Body of pancreas (tissue), 4 donors: ENCODE results near the gene RMDN3.

Experiments used
- POLR2A ChIP-seq, 3 donors: fragments of 450-650 bp; IDR thresholded peaks; one replicate each; pipeline ENCODE4 v1.6.1; 2016; ENCODE audit warnings: antibody characterized with exemption in 3 of 3, mild to moderate bottlenecking in 2 of 3
- TF ChIP-seq, protein P1 (sequence below), 7 experiments: fragments of 450-650 bp in 4 of 7; fragments of 200-600 bp in 3 of 7; sonication (generic) in 3 of 7; IDR thresholded peaks; one replicate each; pipeline ENCODE4 v1.5.1; 2016 to 2019; ENCODE audit warnings: antibody characterized with exemption in 7 of 7

- no peak for TF ChIP-seq POLR2A (IDR thresholded peaks at IDR 0.05)
- TF ChIP-seq, protein P1, sequence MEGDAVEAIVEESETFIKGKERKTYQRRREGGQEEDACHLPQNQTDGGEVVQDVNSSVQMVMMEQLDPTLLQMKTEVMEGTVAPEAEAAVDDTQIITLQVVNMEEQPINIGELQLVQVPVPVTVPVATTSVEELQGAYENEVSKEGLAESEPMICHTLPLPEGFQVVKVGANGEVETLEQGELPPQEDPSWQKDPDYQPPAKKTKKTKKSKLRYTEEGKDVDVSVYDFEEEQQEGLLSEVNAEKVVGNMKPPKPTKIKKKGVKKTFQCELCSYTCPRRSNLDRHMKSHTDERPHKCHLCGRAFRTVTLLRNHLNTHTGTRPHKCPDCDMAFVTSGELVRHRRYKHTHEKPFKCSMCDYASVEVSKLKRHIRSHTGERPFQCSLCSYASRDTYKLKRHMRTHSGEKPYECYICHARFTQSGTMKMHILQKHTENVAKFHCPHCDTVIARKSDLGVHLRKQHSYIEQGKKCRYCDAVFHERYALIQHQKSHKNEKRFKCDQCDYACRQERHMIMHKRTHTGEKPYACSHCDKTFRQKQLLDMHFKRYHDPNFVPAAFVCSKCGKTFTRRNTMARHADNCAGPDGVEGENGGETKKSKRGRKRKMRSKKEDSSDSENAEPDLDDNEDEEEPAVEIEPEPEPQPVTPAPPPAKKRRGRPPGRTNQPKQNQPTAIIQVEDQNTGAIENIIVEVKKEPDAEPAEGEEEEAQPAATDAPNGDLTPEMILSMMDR (IDR thresholded peaks at IDR 0.05), result no peak
Measured at GRCh38 chr15:40775007-40775406, 20.0 kb upstream of the RMDN3 start.
